ENCODE data around the gene RRP8. TPM values are rescaled to one million over a fixed set of nuclear protein-coding genes. Genes with fewer than 3 reads are reported as not detected.

RRP8 gene
- total and polyA plus RNA-seq, 2 experiments from 2014 or later: 15.3 to 26.1 TPM

GRCh38 chr11:6638429-6638828, 35.0 kb upstream of the RRP8 start:
- no peaks in the 10 kb centered on the region for H3K27me3 ChIP-seq
- no peak for DNase-seq (ENCODE audit: low spot score)
- no peak overlapping the region for H3K27ac ChIP-seq
- peaks cover 3% of the 10 kb centered on the region for H4K20me1 ChIP-seq (ENCODE audit: insufficient read depth, poor library complexity, severe bottlenecking)
- H3K9me2 ChIP-seq (replicated peaks; ENCODE audit: insufficient read depth): no peaks in the 10 kb centered on the region
- no peaks in the 10 kb centered on the region for H3K36me3 ChIP-seq (replicated peaks; ENCODE audit: insufficient read depth, low read depth)
- TF ChIP-seq, protein P1, sequence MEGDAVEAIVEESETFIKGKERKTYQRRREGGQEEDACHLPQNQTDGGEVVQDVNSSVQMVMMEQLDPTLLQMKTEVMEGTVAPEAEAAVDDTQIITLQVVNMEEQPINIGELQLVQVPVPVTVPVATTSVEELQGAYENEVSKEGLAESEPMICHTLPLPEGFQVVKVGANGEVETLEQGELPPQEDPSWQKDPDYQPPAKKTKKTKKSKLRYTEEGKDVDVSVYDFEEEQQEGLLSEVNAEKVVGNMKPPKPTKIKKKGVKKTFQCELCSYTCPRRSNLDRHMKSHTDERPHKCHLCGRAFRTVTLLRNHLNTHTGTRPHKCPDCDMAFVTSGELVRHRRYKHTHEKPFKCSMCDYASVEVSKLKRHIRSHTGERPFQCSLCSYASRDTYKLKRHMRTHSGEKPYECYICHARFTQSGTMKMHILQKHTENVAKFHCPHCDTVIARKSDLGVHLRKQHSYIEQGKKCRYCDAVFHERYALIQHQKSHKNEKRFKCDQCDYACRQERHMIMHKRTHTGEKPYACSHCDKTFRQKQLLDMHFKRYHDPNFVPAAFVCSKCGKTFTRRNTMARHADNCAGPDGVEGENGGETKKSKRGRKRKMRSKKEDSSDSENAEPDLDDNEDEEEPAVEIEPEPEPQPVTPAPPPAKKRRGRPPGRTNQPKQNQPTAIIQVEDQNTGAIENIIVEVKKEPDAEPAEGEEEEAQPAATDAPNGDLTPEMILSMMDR (IDR thresholded peaks at IDR 0.05; ENCODE audit: poor library complexity): no peak
- TF ChIP-seq EZH2phosphoT487 (IDR thresholded peaks at IDR 0.05; ENCODE audit: low read depth, severe bottlenecking, unreplicated experiment): no peak
- TF ChIP-seq EZH2 (IDR thresholded peaks at IDR 0.05; ENCODE audit: borderline replicate concordance): no peak
- peaks cover 4% of the 10 kb centered on the region for H3K4me1 ChIP-seq (ENCODE audit: insufficient read depth)
- no peak overlapping the region for H3K4me2 ChIP-seq
- H3K9me3 ChIP-seq (ENCODE audit: low read depth): no peaks in the 10 kb centered on the region
- peaks cover 17% of the 10 kb centered on the region for H3K79me2 ChIP-seq
- WGBS (ENCODE audit: low lambda C conversion rate, missing lambda C conversion rate): 87% methylated on average over 4 of the region's 4 CpGs
- H2AFZ ChIP-seq: no peak overlapping the region
- no peak overlapping the region for H3K4me3 ChIP-seq

DNA sequence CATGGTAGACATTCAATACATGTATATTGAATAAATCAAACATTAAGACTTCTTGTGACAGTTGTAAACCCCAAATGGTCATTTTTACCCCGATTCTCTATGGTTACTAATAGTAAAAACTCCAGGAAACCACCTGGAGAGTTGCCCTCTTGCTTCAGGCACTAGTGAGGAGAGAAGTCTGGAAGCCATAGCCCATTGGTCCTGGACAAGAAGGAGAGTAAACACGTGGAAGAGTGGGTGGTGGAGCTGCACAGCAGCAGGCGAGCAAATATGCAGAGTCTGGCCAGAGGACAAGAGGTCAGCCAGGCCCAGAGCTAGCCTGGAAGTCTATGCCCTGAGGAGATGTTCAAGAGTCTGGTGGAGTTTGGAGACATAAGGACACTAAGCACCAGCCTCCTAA, 34.5 kb upstream of the RRP8 start:
- peaks cover 17% of the 10 kb centered on the region for H3K79me2 ChIP-seq
- H3K4me3 ChIP-seq: no peak overlapping the region
- H3K9me3 ChIP-seq (ENCODE audit: low read depth): no peaks in the 10 kb centered on the region
- peaks cover 3% of the 10 kb centered on the region for H4K20me1 ChIP-seq (ENCODE audit: insufficient read depth, poor library complexity, severe bottlenecking)
- DNase-seq (ENCODE audit: low spot score): no peak
- WGBS (ENCODE audit: low lambda C conversion rate, missing lambda C conversion rate): 67% methylated on average over 3 of the region's 3 CpGs
- TF ChIP-seq EZH2 (IDR thresholded peaks at IDR 0.05; ENCODE audit: borderline replicate concordance) (no peak), EZH2phosphoT487 (IDR thresholded peaks at IDR 0.05; ENCODE audit: low read depth, severe bottlenecking, unreplicated experiment) (no peak)
- TF ChIP-seq, protein P1 (IDR thresholded peaks at IDR 0.05; ENCODE audit: poor library complexity): no peak
- no peak overlapping the region for H3K4me2 ChIP-seq
- H3K27me3 ChIP-seq: no peaks in the 10 kb centered on the region
- H3K27ac ChIP-seq: no peak overlapping the region
- H3K4me1 ChIP-seq (ENCODE audit: insufficient read depth): peaks cover 4% of the 10 kb centered on the region
- H2AFZ ChIP-seq: no peak overlapping the region
- no peaks in the 10 kb centered on the region for H3K9me2 ChIP-seq (replicated peaks; ENCODE audit: insufficient read depth)
- H3K36me3 ChIP-seq (replicated peaks; ENCODE audit: insufficient read depth, low read depth): no peaks in the 10 kb centered on the region

DNA sequence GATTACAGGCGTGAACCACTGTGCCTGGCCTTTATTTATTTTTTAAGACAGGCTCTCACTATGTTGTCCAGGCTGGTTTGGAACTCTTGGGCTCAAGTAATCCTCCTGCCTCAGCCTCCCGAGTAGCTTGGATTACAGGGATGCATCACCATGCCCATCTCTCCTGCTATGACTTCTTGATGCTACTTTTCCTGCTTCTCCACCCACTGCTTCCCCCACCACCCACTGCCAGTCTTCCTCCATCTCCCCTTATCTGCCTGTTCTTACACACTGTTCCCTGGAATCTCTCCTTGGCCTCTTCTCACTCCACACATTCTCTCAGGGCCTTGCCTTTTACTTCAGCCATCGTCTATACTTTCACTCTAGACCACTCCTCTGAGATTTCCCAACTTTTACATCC, 33.1 kb upstream of the RRP8 start:
- Histone ChIP-seq H3K79me2 (peaks cover 11% of the 10 kb centered on the region), H3K4me2 (no peak overlapping the region), H3K9me2 (replicated peaks; ENCODE audit: insufficient read depth) (no peaks in the 10 kb centered on the region), H4K20me1 (ENCODE audit: insufficient read depth, poor library complexity, severe bottlenecking) (no peaks in the 10 kb centered on the region), H3K27ac (no peak overlapping the region), H3K36me3 (replicated peaks; ENCODE audit: insufficient read depth, low read depth) (no peaks in the 10 kb centered on the region), H3K27me3 (no peaks in the 10 kb centered on the region), H2AFZ (no peak overlapping the region), H3K4me1 (ENCODE audit: insufficient read depth) (peaks cover 4% of the 10 kb centered on the region), H3K9me3 (ENCODE audit: low read depth) (no peaks in the 10 kb centered on the region), H3K4me3 (no peak overlapping the region)
- TF ChIP-seq EZH2 (IDR thresholded peaks at IDR 0.05; ENCODE audit: borderline replicate concordance) (no peak), EZH2phosphoT487 (IDR thresholded peaks at IDR 0.05; ENCODE audit: low read depth, severe bottlenecking, unreplicated experiment) (no peak)
- TF ChIP-seq, protein P1 (IDR thresholded peaks at IDR 0.05; ENCODE audit: poor library complexity): no peak
- DNase-seq (ENCODE audit: low spot score): no peak
- 87% methylated on average over 3 of the region's 3 CpGs for WGBS (ENCODE audit: low lambda C conversion rate, missing lambda C conversion rate)
